SU-DHL-6 (cell line): ENCODE data around the gene ZNF92.
"Not testable (repeated sequence)": the region's sequence is repeated elsewhere in the genome, so short reads cannot be mapped to it uniquely, and the experiment has no call there.

Experiments used
- H2AFZ ChIP-seq: fragments of 200-600 bp; sonication (generic); 2 replicates; pipeline ENCODE4 v1.6.1; 2014; ENCODE audit warnings: low read depth, mild to moderate bottlenecking, moderate library complexity, mixed read lengths, antibody characterized with exemption, low read length; ENCODE audit not compliant: severe bottlenecking
- H3F3A ChIP-seq: fragments of 200-600 bp; shearing (Covaris generic); 2 replicates; pipeline ENCODE4 v1.6.0; 2016; ENCODE audit warnings: antibody characterized with exemption, mild to moderate bottlenecking; ENCODE audit not compliant: insufficient read depth
- H3K27ac ChIP-seq: fragments of 200-600 bp; sonication (generic); 2 replicates; pipeline ENCODE4 v1.5.1; 2016; ENCODE audit warnings: low read depth, mild to moderate bottlenecking, low read length, moderate library complexity, mixed read lengths
- H3K27me3 ChIP-seq: fragments of 200-600 bp; sonication (generic), shearing (Covaris generic); 2 replicates; pipeline ENCODE4 v1.6.0; 2014; ENCODE audit warnings: mild to moderate bottlenecking, low read length
- H3K36me3 ChIP-seq: fragments of 200-600 bp; sonication (generic); 2 replicates; pipeline ENCODE4 v1.6.1; 2014; ENCODE audit warnings: mild to moderate bottlenecking, low read length, mixed read lengths
- H3K4me2 ChIP-seq: fragments of 300-600, 200-600 bp; shearing (Covaris generic), sonication (generic); 2 replicates; pipeline ENCODE4 v1.6.0; 2014; ENCODE audit warnings: low read length, low read depth, mild to moderate bottlenecking; ENCODE audit not compliant: poor library complexity, severe bottlenecking
- H3K4me3 ChIP-seq: fragments of 200-600 bp; sonication (generic); 2 replicates; pipeline ENCODE4 v1.5.1; 2014; ENCODE audit warnings: antibody characterized with exemption, low read length, mild to moderate bottlenecking, mixed read lengths; ENCODE audit not compliant: insufficient read depth, poor library complexity, severe bottlenecking
- H3K79me2 ChIP-seq: fragments of 200-600 bp; sonication (generic); 2 replicates; pipeline ENCODE4 v1.6.1; 2014; ENCODE audit warnings: mild to moderate bottlenecking, low read length, moderate library complexity; ENCODE audit not compliant: insufficient read depth
- H3K9ac ChIP-seq: fragments of 200-600 bp; sonication (generic); 2 replicates; pipeline ENCODE4 v1.7.0; 2014; ENCODE audit warnings: mild to moderate bottlenecking, low read length
- H3K9me2 ChIP-seq: fragments of 200-600 bp; sonication (generic); replicated peaks from 2 replicates; pipeline ENCODE4 v1.6.1; 2014; ENCODE audit warnings: low read length; ENCODE audit not compliant: insufficient read depth
- H3K9me3 ChIP-seq: fragments of 200-600 bp; sonication (generic); 2 replicates; pipeline ENCODE4 v1.6.1; 2014; ENCODE audit warnings: low read length, mixed read lengths; ENCODE audit not compliant: insufficient read depth
- H4K20me1 ChIP-seq: fragments of 200-600 bp; sonication (generic); 2 replicates; pipeline ENCODE4 v1.6.1; 2014; ENCODE audit warnings: low read depth, mild to moderate bottlenecking, antibody characterized with exemption, low read length, moderate library complexity, mixed read lengths
- EZH2phosphoT487 ChIP-seq: fragments of 200-600 bp; sonication (generic), shearing (Covaris generic); conservative IDR thresholded peaks from 2 replicates; pipeline ENCODE4 v1.6.1; 2018; ENCODE audit warnings: mild to moderate bottlenecking, antibody characterized with exemption, low read length, moderate library complexity, mixed read lengths
- TF ChIP-seq, protein P1 (sequence below): fragments of 200-600 bp; sonication (generic); IDR thresholded peaks from one replicate; pipeline ENCODE4 v1.5.1; 2017; ENCODE audit warnings: antibody characterized with exemption, mild to moderate bottlenecking, low read length, moderate library complexity; ENCODE audit not compliant: insufficient read depth, poor library complexity, severe bottlenecking

ZNF92 gene

DNA sequence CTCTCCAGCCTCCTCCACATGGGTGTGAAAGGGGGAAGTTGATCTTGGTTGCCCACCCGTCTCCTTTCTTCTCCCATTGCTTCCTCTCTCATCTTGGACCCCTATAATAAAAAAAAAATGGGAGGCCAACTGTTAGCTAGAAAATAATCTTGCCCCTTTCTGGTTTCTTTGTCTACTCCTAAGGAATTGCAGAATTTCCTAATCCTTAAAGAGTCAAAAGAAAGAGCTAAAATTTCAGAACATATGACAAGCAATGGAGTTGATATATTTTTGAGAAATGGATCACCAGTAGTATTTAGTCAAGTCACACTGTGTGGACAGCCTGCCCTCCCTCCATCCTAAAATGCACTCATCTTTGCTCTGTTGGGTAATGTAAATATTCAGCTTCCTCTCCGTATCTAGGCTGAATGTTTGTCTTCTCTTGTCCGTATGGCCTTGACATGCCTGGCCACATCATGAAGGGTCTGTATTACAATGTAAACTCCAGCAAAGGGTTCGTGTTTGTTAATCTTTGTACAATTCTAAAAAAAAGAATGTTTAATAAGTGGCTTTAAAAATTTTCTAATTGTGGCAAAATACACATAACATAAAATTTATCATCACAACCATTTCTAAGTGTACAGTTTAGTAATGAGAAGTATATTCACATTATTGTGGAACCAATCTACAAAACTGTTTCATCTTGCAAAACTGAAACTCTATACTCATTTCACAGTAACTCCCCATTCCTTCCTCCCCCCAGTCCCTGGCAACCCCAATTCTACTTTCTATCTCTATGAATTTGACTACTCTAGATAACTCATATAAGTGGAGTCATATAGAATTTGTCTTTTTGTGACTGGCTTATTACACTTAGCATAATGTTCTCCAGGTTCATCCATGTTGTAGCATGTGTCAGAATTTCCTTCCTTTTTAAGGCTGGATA lies 71.5 kb downstream of the ZNF92 start:
- Histone ChIP-seq H3F3A (no peaks in the 10 kb centered on the region), H3K27ac (no peak overlapping the region), H4K20me1 (no peaks in the 10 kb centered on the region), H3K36me3 (no peaks in the 10 kb centered on the region), H3K4me3 (no peak overlapping the region), H3K4me2 (no peak overlapping the region), H2AFZ (no peak overlapping the region), H3K79me2 (no peaks in the 10 kb centered on the region), H3K27me3 (no peaks in the 10 kb centered on the region), H3K9ac (no peak overlapping the region), H3K9me2 (no peaks in the 10 kb centered on the region), H3K9me3 (peaks cover 14% of the 10 kb centered on the region; the same call in 1 of the 2 replicates)
- TF ChIP-seq EZH2phosphoT487: no peak
- TF ChIP-seq, protein P1, sequence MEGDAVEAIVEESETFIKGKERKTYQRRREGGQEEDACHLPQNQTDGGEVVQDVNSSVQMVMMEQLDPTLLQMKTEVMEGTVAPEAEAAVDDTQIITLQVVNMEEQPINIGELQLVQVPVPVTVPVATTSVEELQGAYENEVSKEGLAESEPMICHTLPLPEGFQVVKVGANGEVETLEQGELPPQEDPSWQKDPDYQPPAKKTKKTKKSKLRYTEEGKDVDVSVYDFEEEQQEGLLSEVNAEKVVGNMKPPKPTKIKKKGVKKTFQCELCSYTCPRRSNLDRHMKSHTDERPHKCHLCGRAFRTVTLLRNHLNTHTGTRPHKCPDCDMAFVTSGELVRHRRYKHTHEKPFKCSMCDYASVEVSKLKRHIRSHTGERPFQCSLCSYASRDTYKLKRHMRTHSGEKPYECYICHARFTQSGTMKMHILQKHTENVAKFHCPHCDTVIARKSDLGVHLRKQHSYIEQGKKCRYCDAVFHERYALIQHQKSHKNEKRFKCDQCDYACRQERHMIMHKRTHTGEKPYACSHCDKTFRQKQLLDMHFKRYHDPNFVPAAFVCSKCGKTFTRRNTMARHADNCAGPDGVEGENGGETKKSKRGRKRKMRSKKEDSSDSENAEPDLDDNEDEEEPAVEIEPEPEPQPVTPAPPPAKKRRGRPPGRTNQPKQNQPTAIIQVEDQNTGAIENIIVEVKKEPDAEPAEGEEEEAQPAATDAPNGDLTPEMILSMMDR: no peak

DNA sequence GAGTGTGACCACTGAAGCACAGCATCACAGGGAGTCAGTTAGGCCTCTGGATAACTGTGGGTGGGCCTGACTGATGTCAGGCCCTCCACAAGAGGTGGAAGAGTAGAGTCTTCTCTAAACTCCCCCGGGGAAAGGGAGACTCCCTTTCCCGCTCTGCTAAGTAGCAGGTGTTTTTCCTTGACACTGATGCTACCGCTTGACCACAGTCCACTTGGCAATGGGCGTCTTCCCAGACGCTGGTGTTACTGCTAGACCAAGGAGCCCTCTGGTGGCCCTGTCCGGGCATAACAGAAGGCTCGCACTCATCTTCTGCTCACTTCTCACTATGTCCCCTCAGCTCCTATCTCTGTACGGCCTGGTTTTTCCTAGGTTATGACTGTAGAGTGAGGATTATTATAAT lies 73.4 kb downstream of the ZNF92 start:
- not testable (repeated sequence) for H2AFZ ChIP-seq, H3K4me2 ChIP-seq, H4K20me1 ChIP-seq, H3K4me3 ChIP-seq, H3K27me3 ChIP-seq, H3K9ac ChIP-seq, H3K36me3 ChIP-seq, H3K27ac ChIP-seq, H3F3A ChIP-seq, H3K9me2 ChIP-seq, H3K79me2 ChIP-seq
- H3K9me3 ChIP-seq: peaks cover 14% of the 10 kb centered on the region; the same call in 1 of the 2 replicates

DNA sequence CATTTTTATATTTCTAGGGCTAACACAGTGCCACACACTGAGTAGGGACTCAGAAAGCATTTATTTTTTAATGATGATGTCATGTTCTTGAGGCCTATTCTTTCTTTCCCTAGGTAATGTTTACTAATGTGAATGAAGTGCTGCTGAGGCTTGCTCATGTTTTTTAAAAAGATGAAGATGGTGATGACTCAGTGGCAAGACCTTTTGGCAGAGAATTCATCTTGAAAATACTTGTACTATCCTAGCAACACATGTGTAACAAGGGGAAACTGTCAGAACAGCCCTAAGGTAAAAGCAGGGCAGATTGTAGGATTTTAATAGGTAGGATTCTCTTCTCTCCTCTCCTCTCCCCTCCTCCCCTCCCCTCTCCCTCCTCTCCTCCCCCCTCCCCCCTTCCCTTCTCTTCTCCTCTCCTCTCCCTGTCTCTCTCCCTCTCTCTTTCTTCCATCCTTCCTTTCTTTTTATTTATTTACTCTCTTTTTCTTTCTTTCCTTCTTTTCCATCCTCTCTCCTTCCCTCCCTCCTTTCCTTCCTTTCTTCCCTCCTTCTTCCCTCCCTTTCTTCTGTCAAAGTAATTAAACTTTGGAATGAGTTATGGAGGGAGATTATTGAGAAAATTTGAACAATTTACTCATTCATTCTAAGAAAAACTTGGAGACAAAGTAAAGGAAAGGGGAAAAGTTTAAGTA lies 75.3 kb downstream of the ZNF92 start:
- TF ChIP-seq, protein P1: no peak
- no peak for TF ChIP-seq EZH2phosphoT487
- Histone ChIP-seq H3K9ac (no peak overlapping the region), H4K20me1 (no peaks in the 10 kb centered on the region), H3K9me2 (no peaks in the 10 kb centered on the region), H3K4me2 (no peak overlapping the region), H3K36me3 (no peaks in the 10 kb centered on the region), H3F3A (no peaks in the 10 kb centered on the region), H3K27ac (no peak overlapping the region), H3K79me2 (no peaks in the 10 kb centered on the region), H3K4me3 (no peak overlapping the region), H3K9me3 (peaks cover 14% of the 10 kb centered on the region; the same call in 1 of the 2 replicates), H3K27me3 (no peaks in the 10 kb centered on the region), H2AFZ (no peak overlapping the region)

DNA sequence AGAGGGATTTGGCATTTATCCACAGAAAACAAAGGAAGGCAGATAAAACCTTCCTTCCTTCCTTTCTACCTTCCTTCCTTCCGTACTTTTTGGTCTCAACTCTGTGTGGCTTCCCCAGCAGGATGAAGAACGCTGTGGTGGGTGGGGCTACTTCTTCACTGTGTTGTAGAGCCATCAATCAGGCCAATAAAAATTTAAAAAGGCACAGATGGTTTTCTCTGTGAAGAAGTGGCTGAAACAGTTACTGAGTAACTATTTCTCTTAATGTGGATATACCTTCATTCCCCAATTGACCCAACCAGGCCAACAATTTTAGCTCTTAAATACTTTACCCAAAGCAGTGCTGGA lies 75.8 kb downstream of the ZNF92 start:
- no peak overlapping the region for H3K4me3 ChIP-seq
- TF ChIP-seq EZH2phosphoT487: no peak
- TF ChIP-seq, protein P1: no peak
- no peak overlapping the region for H3K4me2 ChIP-seq
- no peaks in the 10 kb centered on the region for H3K27me3 ChIP-seq
- H3K9me3 ChIP-seq: peaks cover 14% of the 10 kb centered on the region; the same call in 1 of the 2 replicates
- H2AFZ ChIP-seq: no peak overlapping the region
- no peaks in the 10 kb centered on the region for H4K20me1 ChIP-seq
- H3K9ac ChIP-seq: no peak overlapping the region
- H3K36me3 ChIP-seq: no peaks in the 10 kb centered on the region
- no peaks in the 10 kb centered on the region for H3K79me2 ChIP-seq
- no peaks in the 10 kb centered on the region for H3K9me2 ChIP-seq
- H3F3A ChIP-seq: no peaks in the 10 kb centered on the region
- no peak overlapping the region for H3K27ac ChIP-seq
